GM18867 (cell line): ENCODE measurements around the gene BTRC.

Experiments used
- ATAC-seq: cut with Tn5 transposase; IDR thresholded peaks from one replicate; pipeline ENCODE4 v1.9.1; 2021; ENCODE audit warnings: mild to moderate bottlenecking, moderate library complexity; ENCODE audit not compliant: unreplicated experiment

The BTRC gene

DNA sequence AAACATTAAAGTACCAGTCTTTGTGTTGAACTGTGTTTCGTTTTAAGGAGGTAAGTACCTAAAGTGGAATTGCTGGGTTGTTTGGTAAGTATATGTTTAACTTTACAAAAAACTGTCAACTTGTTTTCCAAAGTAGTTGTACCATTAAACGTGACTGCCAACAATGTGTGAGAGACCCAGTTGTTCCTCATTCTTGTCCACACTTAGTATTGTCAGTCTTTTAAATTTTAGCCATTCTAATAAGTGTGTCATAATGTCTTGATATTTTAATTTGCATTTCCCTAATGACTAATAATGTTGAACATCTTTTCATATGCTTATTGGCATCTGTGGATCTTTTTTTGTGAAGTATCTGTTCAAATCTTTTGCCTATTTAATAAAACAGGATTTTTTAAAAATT is 159.8 kb downstream of the BTRC start:
- no peak for ATAC-seq

DNA sequence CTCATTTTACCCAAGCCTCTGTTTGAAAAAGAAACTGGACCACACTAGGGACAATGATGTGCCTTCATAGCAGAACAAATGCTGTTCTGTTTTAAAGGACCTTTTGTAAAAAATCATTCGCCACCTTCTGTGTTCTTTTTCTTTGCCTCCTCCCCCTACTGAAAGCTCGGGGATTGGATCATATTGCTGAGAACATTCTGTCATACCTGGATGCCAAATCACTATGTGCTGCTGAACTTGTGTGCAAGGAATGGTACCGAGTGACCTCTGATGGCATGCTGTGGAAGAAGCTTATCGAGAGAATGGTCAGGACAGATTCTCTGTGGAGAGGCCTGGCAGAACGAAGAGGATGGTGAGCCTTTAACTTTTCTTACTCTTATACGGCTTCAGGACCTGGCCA is 171.9 kb downstream of the BTRC start:
- no peak for ATAC-seq

DNA sequence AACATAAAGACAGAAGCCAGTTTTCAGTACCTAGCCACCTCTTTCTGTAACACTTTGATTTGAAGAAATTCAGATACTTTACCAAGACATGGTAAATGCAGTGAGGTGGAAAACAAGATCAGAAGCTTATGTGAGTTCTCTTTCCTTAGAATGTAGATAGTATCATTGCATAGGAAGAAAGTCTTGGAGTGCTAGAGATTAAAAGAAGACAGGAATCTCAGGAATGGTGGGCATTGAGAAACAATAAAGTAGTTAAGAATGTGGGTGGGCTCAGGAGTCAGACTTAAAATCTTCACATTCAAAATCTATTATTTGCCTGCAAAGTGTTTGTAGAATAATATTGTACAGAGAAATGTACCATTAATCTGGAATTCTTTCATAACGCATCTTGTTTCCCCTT is 175.2 kb downstream of the BTRC start:
- no peak for ATAC-seq

DNA sequence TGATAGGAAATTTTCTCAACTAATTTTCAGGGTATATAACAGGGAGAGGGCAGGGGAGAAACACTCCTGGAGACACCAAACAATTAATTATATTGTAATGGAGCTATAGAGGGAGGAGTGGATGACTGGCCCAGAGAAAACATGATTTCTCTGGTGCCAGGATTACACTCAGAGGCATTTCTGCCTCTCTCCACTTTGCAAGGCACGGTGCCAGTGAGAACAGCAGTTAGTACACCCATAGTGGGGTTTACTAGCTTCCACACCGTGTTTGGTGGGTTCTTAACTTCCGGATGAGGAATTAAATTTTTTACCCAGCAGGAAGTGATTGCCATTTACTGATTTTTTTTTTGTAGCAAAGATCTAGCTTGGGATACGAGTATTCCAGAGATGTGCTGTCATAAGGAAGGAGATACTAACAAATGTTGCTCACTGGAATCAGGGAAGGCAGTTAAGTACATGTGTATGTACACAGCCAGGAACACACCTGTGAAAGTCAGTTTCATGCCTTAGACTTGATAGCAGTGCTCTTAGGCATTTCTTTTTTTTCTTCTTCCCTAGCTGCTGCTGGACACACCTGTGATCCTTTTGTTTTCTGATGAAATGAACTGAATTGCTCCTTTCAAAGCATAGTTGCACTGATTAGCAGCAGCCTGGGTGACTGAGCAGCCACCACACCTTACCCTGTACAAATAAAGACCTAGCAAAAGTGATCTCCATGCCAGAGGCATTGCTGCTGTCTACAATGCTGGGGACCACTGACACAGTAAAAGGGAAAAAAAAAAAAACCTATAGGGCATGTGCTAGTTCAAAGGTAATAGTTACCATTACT is 176.0 kb downstream of the BTRC start:
- ATAC-seq, result no peak

DNA sequence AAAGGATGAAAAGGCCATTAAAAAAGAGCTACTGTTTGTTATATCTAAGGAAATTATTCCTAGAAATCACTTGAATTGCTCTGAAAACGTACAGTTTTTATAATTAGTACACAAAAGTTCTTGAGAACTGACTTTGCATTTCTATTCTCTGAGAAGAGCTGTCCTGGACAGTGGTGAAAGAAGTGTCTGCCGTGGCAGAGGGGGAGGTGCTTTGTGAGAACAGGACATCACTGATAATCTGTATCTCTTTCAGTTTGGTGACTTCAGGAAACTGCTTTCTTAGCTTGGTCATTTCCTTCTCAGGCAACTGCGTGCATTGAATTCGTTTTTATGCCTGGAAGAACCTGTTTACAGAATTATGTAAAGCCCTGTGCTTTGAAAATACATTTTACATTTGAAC is 182.0 kb downstream of the BTRC start:
- ATAC-seq, result no peak

DNA sequence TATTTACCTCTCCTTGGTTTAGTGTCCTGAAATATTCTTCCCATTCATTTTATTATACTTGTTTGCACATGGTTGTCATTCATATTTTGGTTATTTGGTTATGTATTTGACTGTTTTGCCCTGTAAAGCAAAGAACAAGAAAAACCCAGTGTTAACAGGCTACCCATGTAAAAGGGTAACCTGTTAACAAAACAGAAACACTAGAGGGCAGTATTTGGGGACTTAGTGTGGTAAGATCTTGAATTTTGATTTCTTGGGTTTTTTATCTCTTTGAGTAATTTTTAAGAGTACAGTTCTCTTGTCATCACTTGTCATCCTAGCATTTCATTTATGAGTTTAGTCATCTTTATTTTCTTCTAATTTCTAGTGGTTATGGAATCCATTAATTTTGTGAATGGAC is 182.8 kb downstream of the BTRC start:
- no peak for ATAC-seq

DNA sequence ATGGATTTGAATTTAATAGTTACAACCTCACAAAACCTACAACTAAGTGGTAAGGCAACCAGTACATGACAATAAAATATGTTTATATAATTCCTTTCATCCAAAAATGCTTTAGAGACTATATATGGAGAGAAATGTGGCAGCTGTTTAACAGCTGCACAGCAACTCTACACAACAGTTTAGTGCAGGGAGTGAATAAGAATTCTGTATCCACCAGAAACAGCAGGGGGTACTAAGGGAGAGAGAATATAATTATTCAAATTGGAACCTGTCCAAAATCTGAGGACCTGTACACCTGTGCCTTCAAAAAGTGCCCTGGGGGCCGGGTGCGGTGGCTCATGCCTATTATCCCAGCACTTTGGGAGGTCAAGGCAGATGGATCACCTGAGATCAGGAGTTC is 184.5 kb downstream of the BTRC start:
- no peak for ATAC-seq

DNA sequence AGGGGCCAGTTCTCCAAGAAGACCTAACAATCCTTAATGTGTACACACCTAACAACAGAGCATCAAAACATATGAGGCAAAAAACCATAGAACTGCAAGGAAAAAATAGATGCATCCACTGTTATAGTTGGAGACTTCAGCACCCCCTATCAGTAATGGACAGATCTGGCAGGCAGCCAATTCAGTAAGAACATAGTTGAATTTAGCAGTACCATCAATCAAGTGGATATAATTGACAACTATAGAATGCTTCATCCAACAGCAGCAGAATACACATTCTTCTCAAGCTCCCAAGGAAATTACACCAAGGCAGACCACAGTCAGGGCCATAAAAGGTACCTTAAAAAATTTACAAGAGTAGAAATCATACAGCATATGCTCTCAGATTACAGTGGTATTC is 191.9 kb downstream of the BTRC start:
- no peak for ATAC-seq

DNA sequence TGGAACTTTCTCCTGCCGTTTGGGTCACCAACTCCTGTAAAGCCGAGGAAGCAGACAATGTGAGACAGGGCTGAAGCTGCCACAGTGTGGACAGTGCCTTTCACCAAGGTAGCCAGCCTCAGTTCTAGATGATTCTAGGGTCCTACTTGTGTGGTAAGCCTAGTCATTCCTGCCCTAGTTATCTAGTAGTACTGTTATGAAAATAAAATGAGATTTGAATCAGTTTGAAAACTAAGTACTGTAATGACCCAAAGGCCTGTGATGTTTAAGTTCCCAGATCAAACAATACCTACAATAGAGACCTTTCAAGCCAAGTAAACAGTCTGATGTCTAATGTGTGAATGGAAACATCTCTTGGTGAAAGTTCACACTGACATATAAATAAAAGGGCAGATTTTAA is 197.0 kb downstream of the BTRC start:
- no peak for ATAC-seq

DNA sequence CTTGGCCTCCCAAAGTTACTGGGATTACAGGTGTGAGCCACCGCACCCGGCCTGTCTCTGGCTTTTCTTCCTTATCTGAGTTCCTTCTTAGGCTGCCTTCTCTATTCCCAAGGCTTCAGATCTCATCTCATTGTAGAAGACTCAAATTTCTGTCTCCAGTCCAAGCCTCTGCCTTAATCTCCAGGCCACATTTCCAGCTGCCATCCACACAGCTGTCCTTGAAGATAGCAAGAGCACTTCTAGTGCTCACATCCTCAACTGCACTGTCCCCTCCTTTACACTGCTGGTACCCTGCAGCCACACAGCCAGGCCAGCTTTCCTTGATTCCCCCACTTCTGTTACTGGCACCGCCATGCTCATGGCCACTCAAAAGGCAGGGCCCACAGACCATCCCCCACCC is 198.5 kb downstream of the BTRC start:
- ATAC-seq, result no peak

DNA sequence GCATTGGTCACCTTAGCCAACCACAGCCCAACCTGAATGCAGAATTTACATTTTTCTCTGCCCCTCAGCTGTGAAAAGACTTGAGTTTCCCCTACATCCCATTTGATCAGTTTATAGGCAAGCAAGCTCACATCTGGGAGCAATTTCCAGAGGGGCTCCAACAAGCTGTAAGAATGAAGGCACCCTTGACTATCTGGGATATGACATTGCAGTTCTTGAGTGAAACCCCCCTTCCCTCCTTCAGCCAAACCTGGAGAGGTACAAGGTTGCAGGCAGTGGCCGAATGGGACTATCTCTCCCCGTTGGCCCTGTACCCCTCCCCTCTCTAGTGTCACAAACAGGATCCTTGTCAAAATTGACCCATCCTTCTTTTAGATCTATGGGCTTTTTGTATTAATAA is 203.6 kb downstream of the BTRC start:
- no peak for ATAC-seq

DNA sequence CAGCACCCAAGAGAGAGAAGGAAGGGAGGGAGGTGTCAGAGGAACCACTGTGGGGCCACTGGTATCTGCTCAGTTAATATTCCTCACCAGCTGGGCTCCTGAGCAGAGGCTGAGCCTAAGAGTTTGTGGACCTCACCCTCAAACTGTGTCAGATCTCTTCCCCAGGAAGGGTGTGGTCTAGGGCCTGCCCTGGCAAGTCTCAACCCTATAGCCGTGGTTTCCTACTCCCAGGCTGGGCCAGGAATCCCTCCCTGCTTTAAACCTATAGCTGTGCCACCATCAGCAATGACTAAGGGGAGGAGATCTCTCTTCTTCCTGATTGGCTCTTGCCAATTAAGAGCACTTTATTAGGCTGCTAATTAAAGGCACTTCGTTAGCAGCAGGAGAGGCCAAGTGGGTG is 204.2 kb downstream of the BTRC start:
- no peak for ATAC-seq

DNA sequence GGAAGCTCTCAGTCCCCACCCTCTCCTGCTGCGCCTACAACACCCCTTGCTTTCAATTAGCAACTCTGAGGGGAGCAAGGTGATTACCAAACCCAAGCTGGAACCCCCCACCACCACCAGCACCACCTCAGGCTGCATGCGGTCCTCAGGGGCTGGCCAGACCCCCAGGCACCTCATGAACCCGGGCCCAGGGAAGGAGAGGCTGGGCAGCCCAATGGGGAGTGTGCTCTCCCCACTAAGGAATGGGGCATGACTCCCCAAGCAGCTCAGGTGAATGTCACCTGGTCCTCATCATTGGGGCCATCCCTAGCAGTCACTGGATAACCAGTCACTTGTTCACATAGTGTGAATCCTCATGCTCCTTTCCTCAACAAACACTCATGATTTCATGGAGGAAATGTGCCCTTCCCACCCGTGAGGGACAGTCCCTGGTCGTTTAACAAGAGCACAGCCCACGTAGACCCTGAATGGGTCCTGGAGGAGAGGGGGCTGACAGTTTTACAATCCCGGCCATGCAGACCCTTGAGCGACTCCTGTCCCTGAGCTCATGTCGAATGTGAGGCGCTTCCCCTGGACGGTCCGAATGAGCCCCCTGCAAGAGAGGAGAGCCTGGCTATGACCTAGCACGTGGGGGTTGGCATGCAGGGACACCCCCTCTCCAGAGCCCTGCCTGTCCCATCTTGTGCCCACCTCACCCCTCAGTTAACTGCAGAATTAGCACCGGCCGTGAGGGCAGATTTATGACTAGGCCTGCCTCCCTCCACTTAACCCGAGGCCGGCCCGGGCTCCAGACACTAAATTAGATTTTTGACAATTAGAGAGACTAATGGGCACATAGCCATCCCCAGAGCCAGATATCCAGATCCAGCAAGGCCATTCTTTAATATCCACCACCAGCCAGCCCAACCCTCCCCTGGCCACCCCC is 205.0 kb downstream of the BTRC start:
- ATAC-seq, result no peak

DNA sequence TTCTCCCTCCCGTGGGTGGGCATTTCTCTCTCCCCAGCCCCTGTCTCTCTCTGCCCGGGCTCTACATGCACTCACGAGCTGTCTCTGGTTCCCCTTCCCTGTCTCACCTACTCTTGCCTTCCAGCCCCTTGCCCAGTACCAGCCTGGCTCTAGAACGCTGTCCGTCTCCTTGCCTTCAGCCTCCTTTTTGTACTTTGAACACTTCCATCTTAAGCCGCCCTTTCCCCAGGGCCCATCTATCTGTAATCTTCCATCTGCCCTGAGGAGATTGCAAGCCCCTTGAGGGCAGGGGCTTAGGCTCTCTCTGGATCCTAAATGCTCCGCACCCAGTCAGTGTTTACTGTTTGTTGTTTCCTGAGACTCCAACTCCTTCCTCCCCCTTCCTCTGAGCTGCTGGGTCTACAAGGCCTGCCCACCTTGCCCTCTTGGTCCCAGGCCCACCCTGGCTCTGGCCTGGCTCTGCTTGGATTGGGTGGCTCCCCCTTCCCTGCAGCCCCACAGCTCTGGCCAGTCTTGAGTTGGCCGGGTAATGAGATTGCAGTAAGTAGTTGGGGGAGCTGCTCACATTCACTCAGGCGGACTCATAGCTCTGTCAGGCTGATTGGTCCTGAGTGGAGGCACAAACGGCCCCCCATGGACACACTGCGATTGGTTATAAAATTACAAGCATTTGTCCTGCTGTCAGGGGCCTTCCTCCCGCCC is 205.8 kb downstream of the BTRC start:
- no peak for ATAC-seq

DNA sequence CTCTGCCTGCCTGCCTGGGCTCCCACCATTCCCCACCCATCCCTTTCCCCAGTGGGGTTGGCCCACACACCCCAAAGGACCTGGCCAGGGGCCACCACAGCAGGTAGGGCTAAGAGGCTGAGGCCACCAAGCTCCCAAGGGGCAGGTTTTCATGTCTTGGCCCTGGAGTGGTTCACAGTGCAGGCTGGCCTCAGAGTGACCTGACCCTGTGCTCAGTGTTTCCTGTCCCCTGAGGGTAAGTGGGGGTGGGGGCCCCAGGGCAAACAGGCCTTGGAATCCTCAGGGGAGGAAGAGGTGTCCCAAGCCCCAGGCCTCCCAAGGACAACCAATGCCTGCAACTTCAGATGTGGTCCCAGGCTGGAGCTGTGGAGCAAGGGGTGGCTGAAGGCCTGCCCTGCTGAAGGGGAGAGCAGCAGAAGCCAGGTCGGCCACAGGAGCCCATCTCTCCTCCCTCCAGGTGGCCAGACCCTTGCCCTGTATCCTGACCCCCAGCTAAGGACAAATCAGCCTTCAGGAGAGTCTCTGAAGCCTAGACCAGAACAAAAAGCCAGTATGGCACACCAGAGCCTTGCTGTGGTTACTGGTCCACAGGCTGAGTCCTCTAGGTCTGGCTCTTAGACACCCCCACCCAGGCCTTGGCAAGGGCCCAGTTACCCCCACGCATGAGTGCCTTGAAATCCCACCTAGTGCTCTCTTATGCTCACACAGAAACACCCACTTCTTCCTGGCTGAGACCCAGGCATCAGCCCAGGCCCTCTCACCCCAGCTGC is 206.5 kb downstream of the BTRC start:
- ATAC-seq, result no peak

DNA sequence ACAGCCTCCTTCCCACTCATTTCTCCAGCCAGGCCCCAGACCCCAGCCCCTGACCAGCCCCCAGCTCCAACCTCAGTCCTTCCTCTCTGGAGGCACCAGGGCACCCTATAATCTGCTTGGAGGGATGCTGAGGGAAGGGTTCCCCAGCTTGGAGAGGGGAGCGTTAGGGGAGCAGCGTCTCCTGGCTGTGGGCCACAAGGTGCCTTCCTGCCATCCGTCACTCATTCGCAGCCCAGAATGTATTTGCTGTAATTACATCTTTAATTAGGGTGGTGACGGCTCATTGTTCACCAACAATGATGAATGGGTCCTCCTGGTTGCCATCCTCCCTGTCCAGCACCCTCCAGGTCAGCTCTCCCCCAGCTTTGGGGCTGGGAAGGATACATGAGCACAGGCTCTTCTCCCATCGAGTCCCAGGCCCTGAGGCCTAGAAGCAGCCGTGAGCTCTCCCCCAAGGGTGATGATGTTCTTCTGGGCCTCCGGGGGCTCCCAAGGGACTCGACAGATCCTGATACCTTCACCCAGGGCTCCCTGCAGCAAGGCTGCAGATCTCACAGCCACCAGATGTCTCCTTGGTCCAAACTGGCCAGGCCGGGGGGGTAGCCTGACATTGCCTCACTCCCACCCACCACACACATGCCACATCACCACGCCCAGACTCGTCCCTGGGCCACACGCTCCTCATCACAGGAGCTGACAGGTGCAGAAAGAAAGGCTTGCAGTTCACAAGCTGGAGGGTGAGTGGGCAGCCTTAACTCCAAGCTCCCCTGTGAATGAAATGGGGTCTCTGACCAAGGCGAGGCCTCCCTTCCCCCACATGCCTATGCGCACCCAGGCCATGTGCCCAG is 207.3 kb downstream of the BTRC start:
- ATAC-seq, result no peak

DNA sequence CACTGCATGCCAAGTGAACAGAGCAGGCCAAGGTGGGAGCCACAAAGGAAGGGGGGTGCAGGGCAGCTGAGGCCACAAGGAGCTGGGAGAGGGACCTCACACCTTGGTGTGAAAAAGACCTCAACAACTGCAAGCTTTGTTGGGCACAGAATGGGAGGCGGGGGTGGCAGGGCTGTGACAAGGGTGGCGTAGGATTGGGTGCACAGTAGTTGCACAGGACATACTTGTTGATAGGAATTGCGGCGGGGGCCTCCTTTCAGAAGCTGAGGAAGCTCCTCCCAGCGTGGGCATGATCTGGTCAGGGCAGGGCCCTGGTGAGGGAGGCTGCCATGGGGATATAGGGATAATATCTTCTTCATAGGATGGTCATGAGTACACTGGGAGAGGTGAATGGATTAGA is 208.3 kb downstream of the BTRC start:
- ATAC-seq, result no peak

DNA sequence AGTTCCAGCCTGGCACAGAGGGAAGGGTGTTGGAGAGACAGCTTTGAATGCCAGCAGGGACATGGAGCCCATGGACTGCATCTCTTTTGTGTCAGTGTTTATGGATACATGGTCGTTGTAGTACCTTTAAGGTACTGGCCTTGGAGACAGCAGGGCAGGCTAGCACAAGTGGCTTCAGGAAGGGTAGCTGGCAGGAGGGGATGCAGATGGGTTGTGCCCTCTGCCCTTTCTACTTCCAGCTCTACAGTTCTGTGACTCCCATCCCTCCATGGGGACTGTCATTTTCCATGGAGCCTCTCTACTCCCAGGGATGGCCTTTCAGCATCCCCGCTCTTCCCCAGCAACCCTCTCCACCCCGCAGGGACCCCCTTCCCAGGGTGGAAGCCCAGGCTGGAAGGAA is 209.0 kb downstream of the BTRC start:
- ATAC-seq, result no peak

DNA sequence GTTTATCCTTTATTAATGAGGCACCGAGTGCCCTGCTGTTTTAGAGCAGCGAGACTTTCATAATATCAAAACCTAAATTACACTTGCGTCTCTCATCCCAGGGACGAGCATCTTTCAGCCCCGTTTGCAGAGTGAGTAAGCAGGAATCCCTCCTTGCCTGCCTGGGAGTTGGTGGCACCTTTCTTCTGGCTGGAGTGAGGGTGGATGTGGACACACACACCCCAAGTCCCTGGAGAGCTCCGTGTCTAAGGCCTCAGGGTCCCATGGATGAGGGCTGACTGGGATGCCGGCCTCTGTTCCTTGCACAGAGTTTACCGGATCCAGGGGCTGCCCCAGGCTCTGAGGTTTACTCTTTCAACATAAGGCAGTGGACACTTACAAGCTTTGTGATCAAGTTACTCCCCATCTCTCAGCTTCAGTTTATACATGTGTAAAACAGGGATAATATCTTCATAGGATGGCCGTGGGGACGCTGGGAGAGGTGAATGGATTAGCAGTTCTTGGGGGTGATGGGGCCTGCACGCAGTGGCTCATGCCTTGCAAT is 209.6 kb downstream of the BTRC start:
- ATAC-seq, result no peak
